ENCODE measurements around the gene COPS2.

- TF ChIP-seq, protein P1, sequence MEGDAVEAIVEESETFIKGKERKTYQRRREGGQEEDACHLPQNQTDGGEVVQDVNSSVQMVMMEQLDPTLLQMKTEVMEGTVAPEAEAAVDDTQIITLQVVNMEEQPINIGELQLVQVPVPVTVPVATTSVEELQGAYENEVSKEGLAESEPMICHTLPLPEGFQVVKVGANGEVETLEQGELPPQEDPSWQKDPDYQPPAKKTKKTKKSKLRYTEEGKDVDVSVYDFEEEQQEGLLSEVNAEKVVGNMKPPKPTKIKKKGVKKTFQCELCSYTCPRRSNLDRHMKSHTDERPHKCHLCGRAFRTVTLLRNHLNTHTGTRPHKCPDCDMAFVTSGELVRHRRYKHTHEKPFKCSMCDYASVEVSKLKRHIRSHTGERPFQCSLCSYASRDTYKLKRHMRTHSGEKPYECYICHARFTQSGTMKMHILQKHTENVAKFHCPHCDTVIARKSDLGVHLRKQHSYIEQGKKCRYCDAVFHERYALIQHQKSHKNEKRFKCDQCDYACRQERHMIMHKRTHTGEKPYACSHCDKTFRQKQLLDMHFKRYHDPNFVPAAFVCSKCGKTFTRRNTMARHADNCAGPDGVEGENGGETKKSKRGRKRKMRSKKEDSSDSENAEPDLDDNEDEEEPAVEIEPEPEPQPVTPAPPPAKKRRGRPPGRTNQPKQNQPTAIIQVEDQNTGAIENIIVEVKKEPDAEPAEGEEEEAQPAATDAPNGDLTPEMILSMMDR (conservative IDR thresholded peaks at IDR 0.05 in 1 of 2, IDR thresholded peaks at IDR 0.05 in 1 of 2; ENCODE audit: extremely low read depth in 1 of 2, insufficient read depth in 1 of 2, low read depth in 1 of 2, low read length in 2 of 2): no peak
- TF ChIP-seq EZH2 (IDR thresholded peaks at IDR 0.05; ENCODE audit: borderline replicate concordance, low read length): no peak
These were observed 632 bp upstream of the COPS2 start for GRCh38 chr15:49155834-49156627.

All from mammary epithelial cell (primary cell).